Measurements from ENCODE around the gene CRYBA2. TPM values are rescaled to one million over a fixed set of nuclear protein-coding genes. Genes with fewer than 3 reads are reported as not detected.

Gene CRYBA2
- total RNA-seq, 1 experiment from 2014 or later: 0.59 TPM

- H3K27me3 Mint-ChIP-seq (ENCODE audit: insufficient read depth, unreplicated experiment): peaks cover 15% of the 10 kb centered on the region
- Histone ChIP-seq H3K4me3 (ENCODE audit: low read depth, low read length) (no peak overlapping the region), H3K36me3 (ENCODE audit: control insufficient read depth, insufficient read depth, low read length) (no peaks in the 10 kb centered on the region), H3K27me3 (replicated peaks; ENCODE audit: control insufficient read depth, insufficient read depth, low read length) (no peaks in the 10 kb centered on the region), H3K9me3 (no peaks in the 10 kb centered on the region), H3K4me1 (0 out of 2 replicates have a peak, but pooled peaks cover 5% of the 10 kb centered on the region)
- ChIA-PET POLR2A (no interaction called here), CTCF (interaction anchor here (0.9 to 1.4 kb wide), 2 partner anchors 10 to 117 kb away, joined by 3 to 7 read pairs; no protein-coding TSS in a partner anchor)
- no peak for TF ChIP-seq CTCF (IDR thresholded peaks at IDR 0.05; ENCODE audit: insufficient read depth in 1 of 2, low read depth in 1 of 2, low read length in 1 of 2, severe bottlenecking in 1 of 2, unreplicated experiment in 1 of 2)
- no TSS peak for BruUV-seq (replicated peaks)
- DNase-seq: peak in 1 of 2 experiments; percentile 34
- no peak overlapping the region for H3K27ac Mint-ChIP-seq (ENCODE audit: unreplicated experiment)
- no peaks in the 10 kb centered on the region for H3K4me1 Mint-ChIP-seq (ENCODE audit: low read depth, unreplicated experiment)
- no peak overlapping the region for H3K4me3 Mint-ChIP-seq (ENCODE audit: unreplicated experiment)
- no peaks in the 10 kb centered on the region for H3K36me3 Mint-ChIP-seq (ENCODE audit: insufficient read depth, unreplicated experiment)
- H3K9me3 Mint-ChIP-seq (ENCODE audit: unreplicated experiment): no peaks in the 10 kb centered on the region
- intact Hi-C loops (cut with micrococcal nuclease; ENCODE audit: unreplicated experiment): no loop called here
Observed at GRCh38 chr2:219037783-219038499, 44.7 kb upstream of the CRYBA2 start.

- peak in 1 of 2 experiments; percentile 14 for DNase-seq
- Histone ChIP-seq H3K9me3 (no peaks in the 10 kb centered on the region), H3K36me3 (ENCODE audit: control insufficient read depth, insufficient read depth, low read length) (no peaks in the 10 kb centered on the region), H3K4me1 (no peaks in the 10 kb centered on the region), H3K27me3 (replicated peaks; ENCODE audit: control insufficient read depth, insufficient read depth, low read length) (no peaks in the 10 kb centered on the region), H3K4me3 (ENCODE audit: low read depth, low read length) (no peak overlapping the region)
- no peaks in the 10 kb centered on the region for H3K4me1 Mint-ChIP-seq (ENCODE audit: low read depth, unreplicated experiment)
- POLR2A ChIA-PET: no interaction called here
- peaks cover 14% of the 10 kb centered on the region for H3K27me3 Mint-ChIP-seq (ENCODE audit: insufficient read depth, unreplicated experiment)
- no peaks in the 10 kb centered on the region for H3K9me3 Mint-ChIP-seq (ENCODE audit: unreplicated experiment)
- CTCF ChIA-PET: interaction anchor here (0.9 kb wide), 1 partner anchor 84 kb away, joined by 5 read pairs; no protein-coding TSS in a partner anchor
- no TSS peak for BruUV-seq (replicated peaks)
- H3K4me3 Mint-ChIP-seq (ENCODE audit: unreplicated experiment): no peak overlapping the region
- H3K27ac Mint-ChIP-seq (ENCODE audit: unreplicated experiment): no peak overlapping the region
- intact Hi-C loops (cut with micrococcal nuclease; ENCODE audit: unreplicated experiment): no loop called here
- H3K36me3 Mint-ChIP-seq (ENCODE audit: insufficient read depth, unreplicated experiment): no peaks in the 10 kb centered on the region
- no peak for TF ChIP-seq CTCF (IDR thresholded peaks at IDR 0.05; ENCODE audit: insufficient read depth in 1 of 2, low read depth in 1 of 2, low read length in 1 of 2, severe bottlenecking in 1 of 2, unreplicated experiment in 1 of 2)
Observed at GRCh38 chr2:219035942-219036341, 42.7 kb upstream of the CRYBA2 start.

GRCh38 chr2:219034823-219035222 is 41.6 kb upstream of the CRYBA2 start:
- no peaks in the 10 kb centered on the region for H3K9me3 ChIP-seq
- intact Hi-C loops (cut with micrococcal nuclease; ENCODE audit: unreplicated experiment): no loop called here
- Mint-ChIP-seq H3K27me3 (ENCODE audit: insufficient read depth, unreplicated experiment) (peaks cover 11% of the 10 kb centered on the region), H3K27ac (ENCODE audit: unreplicated experiment) (no peak overlapping the region), H3K36me3 (ENCODE audit: insufficient read depth, unreplicated experiment) (no peaks in the 10 kb centered on the region), H3K4me1 (ENCODE audit: low read depth, unreplicated experiment) (peaks cover 3% of the 10 kb centered on the region), H3K9me3 (ENCODE audit: unreplicated experiment) (no peaks in the 10 kb centered on the region), H3K4me3 (ENCODE audit: unreplicated experiment) (no peak overlapping the region)
- BruUV-seq (replicated peaks): no TSS peak
- TF ChIP-seq CTCF (IDR thresholded peaks at IDR 0.05; ENCODE audit: insufficient read depth in 1 of 2, low read depth in 1 of 2, low read length in 1 of 2, severe bottlenecking in 1 of 2, unreplicated experiment in 1 of 2): peak; percentile 10 to 38
- no peak overlapping the region for H3K4me3 ChIP-seq (ENCODE audit: low read depth, low read length)
- H3K4me1 ChIP-seq: no peaks in the 10 kb centered on the region
- peak in 1 of 2 experiments; percentile 25 for DNase-seq
- ChIA-PET CTCF (interaction anchor here (0.7 kb wide), 1 partner anchor 9 kb away, joined by 8 read pairs; no protein-coding TSS in a partner anchor), POLR2A (no interaction called here)
- H3K27me3 ChIP-seq (replicated peaks; ENCODE audit: control insufficient read depth, insufficient read depth, low read length): no peaks in the 10 kb centered on the region
- no peaks in the 10 kb centered on the region for H3K36me3 ChIP-seq (ENCODE audit: control insufficient read depth, insufficient read depth, low read length)
